Stimulated activated CD8-positive, alpha-beta memory T cell treated with anti-CD3 and anti-CD28 coated beads, Interleukin-4, amount 100 ng/mL, for 1 hour (primary cell): ENCODE results near the gene CHMP3.
A peak's percentile ranks its signal among the peaks of the same experiment; 100 is the strongest.
"Not testable (repeated sequence)": the region's sequence is repeated elsewhere in the genome, so short reads cannot be mapped to it uniquely, and the experiment has no call there.

ENCODE experiments used
- DNase-seq, 2 donors: peaks; one replicate each; pipeline ENCODE4 v3.0.0-alpha.2; 2020; ENCODE audit warnings: low read depth in 2 of 2, low spot score in 1 of 2

Gene CHMP3

DNA sequence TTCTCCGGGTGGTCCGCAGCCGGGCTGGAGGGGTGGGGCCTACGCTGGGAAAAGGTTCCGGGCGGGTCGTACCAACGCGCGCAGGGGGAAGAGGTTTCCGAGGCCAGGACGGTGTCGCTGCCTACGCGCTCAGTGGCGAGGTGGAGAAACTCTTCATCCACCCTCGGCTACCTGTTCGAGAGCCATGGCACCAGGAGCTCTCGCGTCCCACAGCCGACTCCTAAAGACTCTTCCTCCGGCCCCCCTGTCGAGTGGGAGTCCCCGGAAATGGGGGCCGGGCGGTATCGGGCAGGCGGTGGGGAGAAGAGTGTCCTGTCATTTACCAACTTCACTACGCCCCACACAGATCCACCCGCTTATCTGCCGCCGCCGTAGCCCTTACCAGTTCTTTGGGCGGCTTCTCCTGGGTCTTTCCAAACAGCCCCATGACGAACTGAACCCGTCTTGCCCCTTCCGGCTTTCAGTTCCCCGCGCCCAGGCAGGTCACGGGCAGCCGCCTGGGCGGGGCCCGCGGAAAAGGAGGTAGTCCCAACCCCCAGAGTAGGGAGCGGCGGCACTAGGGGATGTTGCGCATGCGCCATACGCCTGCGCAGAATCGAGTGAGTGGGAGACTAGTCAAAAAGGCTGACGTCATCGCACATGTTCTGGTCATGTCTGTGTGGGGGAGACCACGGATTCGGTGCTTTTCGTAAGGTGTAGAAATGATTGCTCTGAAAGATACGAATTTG lies at the start of gene CHMP3:
Gene CHMP3 (minus strand): TSS at position 522 of the 728 bp plus-strand sequence. CDS start 95 bp downstream, at position 427.
- peak; percentile 86 to 93 for DNase-seq

GRCh38 chr2:86610871-86611270 lies 47.6 kb upstream of the CHMP3 start:
- no peak for DNase-seq

DNA sequence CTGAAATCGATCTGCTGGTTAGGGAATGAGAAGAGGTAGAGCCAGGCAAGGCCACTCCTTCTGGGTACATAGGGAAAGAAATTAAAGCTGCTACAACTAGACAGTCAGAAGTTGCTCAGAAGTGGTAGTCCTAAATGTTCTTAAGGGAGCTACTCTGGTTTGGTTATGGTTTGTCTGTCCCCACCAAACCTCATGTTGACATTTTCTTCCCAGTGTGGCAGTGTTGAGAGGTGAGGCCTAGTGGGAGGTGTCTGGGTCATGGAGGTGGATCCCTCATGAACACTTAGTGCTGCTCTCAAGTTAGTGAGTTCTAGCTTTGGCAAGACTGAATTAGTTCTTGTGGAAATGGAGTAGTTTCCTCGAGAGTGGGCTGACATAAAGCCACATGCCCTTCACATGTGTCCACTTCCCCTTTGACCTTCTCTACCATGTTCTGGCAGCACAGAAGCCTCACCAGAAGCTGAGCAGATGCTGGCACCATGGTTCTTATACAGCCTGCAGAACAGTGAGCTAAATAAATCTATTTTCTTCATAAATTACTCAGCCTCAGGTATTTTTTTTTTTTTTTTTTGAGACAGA lies 45.7 kb upstream of the CHMP3 start:
- DNase-seq = no peak

- no peak for DNase-seq
Measured at GRCh38 chr2:86603905-86604304, 40.7 kb upstream of the CHMP3 start.

DNA sequence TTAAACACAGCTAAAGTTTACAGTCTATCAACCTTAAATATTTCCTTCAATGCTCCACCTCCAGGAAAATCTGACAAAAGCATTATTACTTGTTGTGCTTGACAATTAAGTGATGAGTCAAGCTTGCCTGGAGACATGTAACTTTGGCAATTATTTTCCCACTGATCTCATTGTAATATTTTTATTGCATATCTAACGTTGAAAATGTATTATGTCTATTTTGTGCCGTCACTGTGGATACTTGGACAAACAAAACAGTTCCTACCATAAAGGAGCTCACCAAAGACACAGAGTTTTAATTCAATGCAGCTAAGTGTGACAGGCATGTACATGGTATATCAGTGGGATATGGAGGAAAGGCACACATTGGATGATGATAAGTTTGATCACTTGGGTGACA lies 35.7 kb upstream of the CHMP3 start:
- DNase-seq = no peak

DNA sequence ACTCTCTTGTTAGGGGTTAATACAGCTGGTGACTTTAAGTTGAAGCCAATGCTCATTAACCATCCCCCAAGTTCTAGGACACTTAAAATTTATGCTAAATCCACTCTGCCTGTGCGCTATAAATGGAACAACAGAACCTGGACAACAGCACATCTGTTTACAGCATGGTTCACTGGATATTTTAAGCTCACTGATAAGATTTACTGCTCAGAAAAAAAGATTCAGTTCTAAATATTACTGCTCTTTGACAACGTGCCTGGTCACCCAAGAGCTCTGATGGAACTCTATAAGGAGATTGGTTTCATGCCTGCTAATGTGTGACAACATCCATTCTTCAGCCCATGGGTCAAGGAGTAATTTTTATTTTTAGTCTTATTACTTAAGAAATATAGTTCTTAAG lies 32.9 kb upstream of the CHMP3 start:
- no peak for DNase-seq

DNA sequence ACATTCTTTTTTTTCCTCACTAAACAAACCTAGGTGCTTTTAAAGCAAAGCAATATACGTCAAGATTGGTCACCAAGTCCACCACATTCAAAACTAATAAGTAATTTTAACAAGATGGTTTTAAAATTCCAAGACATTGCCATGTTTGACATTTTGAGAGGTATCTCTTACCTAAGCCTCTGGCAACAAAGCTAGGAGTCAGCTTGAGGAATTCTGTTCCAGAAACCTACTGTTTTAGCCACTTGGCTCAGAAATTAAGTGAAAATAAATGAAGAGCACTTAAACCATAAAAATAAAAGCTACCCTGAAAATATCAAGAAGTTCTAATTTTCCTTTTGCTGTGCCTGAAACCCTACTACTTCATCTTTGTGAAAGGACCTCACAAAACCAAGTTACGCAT lies 30.0 kb upstream of the CHMP3 start:
- no peak for DNase-seq

DNA sequence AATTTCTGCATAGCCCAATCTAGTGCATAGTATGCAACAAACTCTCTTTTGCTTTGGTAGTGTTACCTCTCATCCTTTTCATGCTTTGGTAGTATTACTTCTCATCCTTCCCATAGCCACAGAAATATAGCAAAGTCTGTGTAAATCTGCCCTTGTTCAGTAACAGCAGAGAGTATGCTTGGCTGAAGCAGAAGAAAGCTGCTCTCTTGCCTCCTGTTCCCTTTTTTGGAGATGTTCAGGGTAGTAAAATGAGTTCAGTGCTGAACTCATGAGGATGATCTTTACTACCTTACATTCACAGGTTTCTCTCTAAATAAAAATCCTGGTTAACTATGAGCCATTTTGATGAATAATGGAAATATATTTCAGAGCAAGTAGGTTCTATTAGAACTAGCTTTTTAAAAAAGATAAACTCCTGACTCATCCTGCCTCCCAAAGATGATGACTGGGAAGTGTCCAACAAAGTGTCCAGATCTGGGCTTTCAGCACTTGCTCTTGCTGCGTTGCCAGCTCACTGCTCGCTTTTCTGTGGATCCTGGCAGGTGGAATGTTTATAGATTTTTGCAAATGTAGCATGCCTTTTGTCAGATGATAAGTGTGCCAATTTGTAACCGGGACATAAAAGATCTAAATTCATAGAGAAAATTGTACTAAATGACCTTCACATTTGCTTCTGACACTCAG lies 29.4 kb upstream of the CHMP3 start:
- no peak for DNase-seq

GRCh38 chr2:86589701-86590100 lies 26.5 kb upstream of the CHMP3 start:
- not testable (repeated sequence) for DNase-seq

DNA sequence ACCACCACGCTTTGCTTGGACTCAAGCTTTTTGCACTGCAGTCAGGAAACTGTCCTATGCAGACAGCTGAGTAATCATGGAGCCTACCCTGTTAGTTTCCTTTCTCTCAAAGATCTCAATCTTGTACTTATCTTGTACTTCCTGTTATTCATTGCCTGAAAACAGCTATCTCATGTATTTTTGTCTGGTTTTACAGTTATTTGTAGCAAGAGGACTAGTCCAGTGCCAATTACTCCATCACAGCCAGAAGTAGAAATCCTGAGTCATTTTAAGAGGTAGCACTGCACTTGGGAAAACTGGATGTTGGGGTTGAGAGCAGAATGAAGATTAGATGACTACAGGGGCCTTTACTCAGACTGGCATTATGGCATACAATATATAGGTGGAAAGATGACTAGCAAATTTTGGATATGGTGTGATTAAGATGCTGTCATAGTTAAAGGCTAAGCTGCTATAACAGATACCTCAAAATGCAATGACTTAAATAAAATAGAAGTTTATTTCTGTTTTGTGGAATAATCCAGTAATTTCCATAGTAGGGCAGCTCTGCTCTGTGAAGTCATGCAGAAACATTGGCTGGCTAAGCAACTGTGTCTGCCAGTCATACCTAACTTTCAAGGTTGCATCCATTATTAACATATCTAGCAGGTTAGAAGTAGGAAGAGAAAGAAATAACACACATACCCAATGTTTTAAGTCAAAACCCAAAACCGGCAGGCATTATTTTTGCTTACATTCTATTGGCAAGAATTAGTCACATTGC lies 21.1 kb upstream of the CHMP3 start:
- no peak for DNase-seq

DNA sequence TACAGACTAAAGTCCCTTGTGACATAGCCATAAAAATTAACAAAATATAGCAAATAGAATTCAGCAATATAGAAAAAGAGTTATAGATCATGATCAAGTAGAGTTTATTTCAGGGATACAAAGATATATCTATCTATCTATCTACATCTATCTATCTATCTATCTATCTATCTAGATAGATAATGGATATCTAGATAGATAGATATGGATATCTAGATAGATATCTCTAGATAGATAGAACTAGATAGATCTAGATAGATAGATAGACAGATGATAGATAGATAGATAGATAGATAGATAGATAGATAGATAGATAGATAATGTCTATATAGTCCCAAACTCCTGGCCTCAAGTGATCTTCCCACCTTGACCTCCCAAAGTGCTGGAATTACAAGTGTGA lies 17.3 kb upstream of the CHMP3 start:
- DNase-seq = no peak

DNA sequence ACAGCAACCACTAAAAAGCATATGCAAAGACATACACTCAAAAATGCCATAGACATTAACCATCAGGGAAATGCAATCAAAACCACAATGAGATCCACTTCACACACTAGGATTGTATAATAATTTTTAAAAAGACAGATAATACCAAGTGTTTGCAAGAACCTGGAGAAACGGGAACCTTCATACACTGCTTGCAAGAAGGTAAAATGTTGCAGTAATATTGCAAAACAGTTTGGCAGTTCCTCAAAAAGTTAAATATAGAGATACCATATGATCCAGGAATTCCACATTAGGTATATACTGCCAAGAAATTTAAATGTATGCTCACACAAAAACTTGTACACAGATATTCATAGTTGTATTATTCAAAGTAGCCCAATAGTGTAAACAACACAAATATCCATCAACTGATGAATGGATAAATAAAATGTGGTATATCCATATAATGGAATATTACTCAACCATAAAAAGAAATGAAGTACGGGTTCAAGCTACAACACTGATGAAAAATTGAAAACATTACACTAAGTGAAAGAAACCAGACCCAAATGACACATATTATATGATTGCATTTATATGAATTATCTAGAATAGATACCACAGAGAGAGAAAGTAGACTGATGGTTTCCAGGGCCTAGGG lies 14.7 kb upstream of the CHMP3 start:
- no peak for DNase-seq

- no peak for DNase-seq
Measured at GRCh38 chr2:86570059-86570458, 6.8 kb upstream of the CHMP3 start.

GRCh38 chr2:86566821-86567190 lies 3.6 kb upstream of the CHMP3 start:
- no peak for DNase-seq

- no peak for DNase-seq
Measured at GRCh38 chr2:86566158-86566820, 3.0 kb upstream of the CHMP3 start.

- no peak for DNase-seq
Measured at GRCh38 chr2:86563650-86564061, 413 bp upstream of the CHMP3 start.

- no peak for DNase-seq
Measured at GRCh38 chr2:86562485-86562921, 740 bp downstream of the CHMP3 start.

GRCh38 chr2:86557836-86558235 lies 5.4 kb downstream of the CHMP3 start:
- DNase-seq = no peak

DNA sequence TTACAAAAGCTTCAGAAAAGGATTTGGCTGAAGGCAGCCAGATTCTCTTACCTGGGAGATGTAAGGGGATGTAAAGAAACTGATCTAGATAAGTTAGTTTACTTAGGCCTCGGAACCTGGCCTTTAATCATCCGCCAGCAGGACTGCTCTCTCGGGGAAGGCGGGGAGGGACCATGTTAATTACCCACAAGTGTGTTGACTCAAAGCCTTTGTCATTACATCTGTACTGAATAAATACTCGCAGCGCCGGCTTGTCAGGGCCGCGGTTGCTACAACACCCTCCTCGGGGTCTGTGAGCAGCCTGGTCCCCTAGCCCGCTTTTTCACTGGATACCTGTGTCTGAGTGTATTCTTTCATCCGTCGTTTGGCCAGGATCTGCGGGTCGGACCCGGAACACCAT lies 6.7 kb downstream of the CHMP3 start:
- no peak for DNase-seq

DNA sequence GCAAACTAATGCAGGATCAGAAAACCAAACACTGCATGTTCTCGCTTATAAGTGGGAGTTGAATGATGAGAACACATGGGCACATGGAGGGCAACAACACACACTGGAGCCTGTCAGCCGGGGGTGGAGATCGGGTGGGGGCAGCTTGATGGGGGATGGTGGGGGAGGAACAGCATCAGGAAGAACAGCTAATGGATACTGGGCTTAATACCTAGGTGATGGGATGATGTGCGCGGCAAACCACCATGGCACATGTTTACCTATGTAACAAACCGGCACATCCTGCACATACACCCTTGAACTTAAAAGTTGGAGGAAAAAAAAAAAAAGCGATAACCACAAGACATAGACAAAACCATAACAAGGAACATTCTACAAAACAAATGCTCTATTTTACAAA lies 10.4 kb downstream of the CHMP3 start:
- no peak for DNase-seq
